ENCODE results near the gene RAD51B. TPM values are rescaled to one million over a fixed set of nuclear protein-coding genes. Genes with fewer than 3 reads are reported as not detected.

Gene RAD51B
- total and polyA plus RNA-seq, 2 of the 13 experiments (the other 11 are each of a cell fraction or from before 2014, with no cell fraction given), result 7.0 to 9.5 TPM

- TF ChIP-seq ZBED4 (CRISPR knock-in tag; IDR thresholded peaks at IDR 0.05; ENCODE audit: borderline replicate concordance) (no peak), RAD21 (CRISPR knock-in tag; IDR thresholded peaks at IDR 0.05) (no peak), ZEB1 (IDR thresholded peaks at IDR 0.05; ENCODE audit: insufficient replicate concordance, low read depth) (no peak), FOXM1 (CRISPR knock-in tag; IDR thresholded peaks at IDR 0.05) (no peak), ESRRA (CRISPR knock-in tag; IDR thresholded peaks at IDR 0.05; ENCODE audit: low read depth) (no peak)
These were observed 419.0 kb downstream of the RAD51B start (continued) for GRCh38 chr14:68238551-68238950.

GRCh38 chr14:68238976-68239375, 419.4 kb downstream of the RAD51B start:
- no peak for ATAC-seq
- H3K4me2 ChIP-seq (ENCODE audit: low read depth, low read length), result no peak overlapping the region
- WGBS (ENCODE audit: low lambda C conversion rate), result 91% methylated on average over 3 of the region's 3 CpGs
- no peak for TF ChIP-seq ISX (CRISPR knock-in tag; conservative IDR thresholded peaks at IDR 0.05)
- TF ChIP-seq SMARCE1 (IDR thresholded peaks at IDR 0.05; ENCODE audit: borderline replicate concordance), result no peak
- no peak for TF ChIP-seq THAP8 (CRISPR knock-in tag; IDR thresholded peaks at IDR 0.05; ENCODE audit: borderline replicate concordance)
- no peak for TF ChIP-seq KLF16 (CRISPR knock-in tag; IDR thresholded peaks at IDR 0.05)
- TF ChIP-seq ZBTB42 (CRISPR knock-in tag; IDR thresholded peaks at IDR 0.05), result no peak
- no peak for TF ChIP-seq MEIS2 (CRISPR knock-in tag; IDR thresholded peaks at IDR 0.05)
- TF ChIP-seq AGO2 (optimal IDR thresholded peaks at IDR 0.05; ENCODE audit: low read depth, low read length), result no peak
- no peak for TF ChIP-seq SMAD3 (CRISPR knock-in tag; IDR thresholded peaks at IDR 0.05)
- TF ChIP-seq THYN1 (CRISPR knock-in tag; IDR thresholded peaks at IDR 0.05; ENCODE audit: borderline replicate concordance, low read depth), result no peak
- TF ChIP-seq KMT2A (CRISPR knock-in tag; IDR thresholded peaks at IDR 0.05), result no peak
- no peak for TF ChIP-seq ARID4A (CRISPR knock-in tag; IDR thresholded peaks at IDR 0.05; ENCODE audit: borderline replicate concordance)

More at GRCh38 chr14:68238976-68239375, 419.4 kb downstream of the RAD51B start:
- H3K36me3 ChIP-seq (replicated peaks in 1 of 2; ENCODE audit: control insufficient read depth in 1 of 2, insufficient read depth in 2 of 2, low read length in 2 of 2), result no peaks in the 10 kb centered on the region
- no peak overlapping the region for H2AFZ ChIP-seq (ENCODE audit: low read length)
- no peaks in the 10 kb centered on the region for H3K79me2 ChIP-seq (ENCODE audit: insufficient read depth, low read length)
- H4K20me1 ChIP-seq (ENCODE audit: insufficient read depth, low read length), result no peaks in the 10 kb centered on the region
- BruUV-seq (replicated peaks), result no TSS peak
- H3K27me3 ChIP-seq (ENCODE audit: control insufficient read depth in 1 of 2, insufficient read depth in 2 of 2, low read length in 2 of 2), result no peaks in the 10 kb centered on the region
- H3K27ac ChIP-seq (ENCODE audit: extremely low read length, insufficient read depth, low read length), result no peak overlapping the region
- FAIRE-seq, result no peak
- peaks cover 22% of the 10 kb centered on the region for H3K4me1 ChIP-seq (ENCODE audit: insufficient read depth, low read length)
- H3K9me3 ChIP-seq (ENCODE audit: low read length), result no peaks in the 10 kb centered on the region
- H3K9ac ChIP-seq (ENCODE audit: insufficient read depth, low read depth, low read length), result no peak overlapping the region
- intact Hi-C loops (cut with micrococcal nuclease; ENCODE audit: unreplicated experiment), result no loop called here
- H3K4me3 ChIP-seq (replicated peaks in 1 of 3; ENCODE audit: insufficient read depth in 1 of 3, low read depth in 2 of 3, low read length in 3 of 3), result no peak overlapping the region
- POLR2A ChIA-PET, result no interaction called here
- CTCF ChIA-PET (ENCODE audit: low intra/inter-chr PET ratio, low total read pairs), result no interaction called here
- in situ Hi-C loops (cut with HindIII; ENCODE audit: extremely low pct_ligation_motif_present, low pct_unique_long_range_greater_than_20kb), result no loop called here
- DNase-seq (ENCODE audit: low spot score), result no peak

All from HepG2 (cell line).